ENCODE measurements around the gene XNDC1N. TPM values are rescaled to one million over a fixed set of nuclear protein-coding genes. Genes with fewer than 3 reads are reported as not detected.
A peak's percentile ranks its signal among the peaks of the same experiment; 100 is the strongest.

Gene XNDC1N
- polyA plus RNA-seq, 2 of the 4 experiments (the other 2 are of a cell fraction), result 4.3 to 7.6 TPM

- DNase-seq (ENCODE audit: low read depth in 1 of 2, low spot score in 1 of 2) (peak in 1 of 2 experiments; percentile 65), ATAC-seq (peak in 1 of 2 experiments; percentile 42; a peak in 3 of 6 replicates), FAIRE-seq (no peak)
- Histone ChIP-seq H3K4me3 (no peak overlapping the region), H3K9me3 (no peaks in the 10 kb centered on the region), H3K4me1 (peaks cover 70% of the 10 kb centered on the region), H3K4me2 (peak overlapping the region; percentile 74), H3K27ac (peak overlapping the region; percentile 87 to 92)
- CTCF ChIA-PET, result interaction anchor here (0.7 to 2.5 kb wide), 5 partner anchors 9 to 67 kb away, joined by 3 to 10 read pairs (median 4); no protein-coding TSS in a partner anchor
- POLR2A ChIA-PET, result interaction anchor here (0.6 kb wide), 1 partner anchor 309 kb away, joined by 7 read pairs; no protein-coding TSS in a partner anchor
- 43% methylated on average over 7 of the region's 7 CpGs for WGBS (ENCODE audit: missing lambda C conversion rate)
- TF ChIP-seq CEBPB (IDR thresholded peaks at IDR 0.05), result peak; percentile 61 to 84; a peak in 3 of 4 replicates
- TF ChIP-seq MAX (IDR thresholded peaks at IDR 0.05), result peak; percentile 50; the same call in 1 of the 2 replicates
- TF ChIP-seq GATA3 (IDR thresholded peaks at IDR 0.05; ENCODE audit: borderline replicate concordance), result peak; percentile 57; the same call in 1 of the 2 replicates
- no peak for TF ChIP-seq KDM5A (IDR thresholded peaks at IDR 0.05)
- no peak for TF ChIP-seq FOSB (CRISPR knock-in tag; IDR thresholded peaks at IDR 0.05)
- TF ChIP-seq JUNB (IDR thresholded peaks at IDR 0.05), result peak; percentile 16; the same call in 1 of the 2 replicates
These were observed 20.1 kb upstream of the XNDC1N start for GRCh38 chr11:71948314-71949027.

GRCh38 chr11:71947498-71947897 is 19.1 kb upstream of the XNDC1N start:
- no peak for ATAC-seq
- ChIA-PET CTCF (interaction anchor here (2.5 kb wide), 1 partner anchor 10 kb away, joined by 6 read pairs; no protein-coding TSS in a partner anchor), POLR2A (no interaction called here)
- peak overlapping the region; percentile 74 for H3K4me2 ChIP-seq
- peak in 1 of 2 experiments; percentile 52 for DNase-seq (ENCODE audit: low read depth in 1 of 2, low spot score in 1 of 2)
- peak; percentile 12 for TF ChIP-seq MAFK (IDR thresholded peaks at IDR 0.05; ENCODE audit: partially characterized antibody)
- TF ChIP-seq JUNB (IDR thresholded peaks at IDR 0.05), result peak; percentile 15; the same call in 1 of the 2 replicates
- TF ChIP-seq RFX5 (IDR thresholded peaks at IDR 0.05), result no peak
- no peak for TF ChIP-seq FOSL2 (IDR thresholded peaks at IDR 0.05)
- TF ChIP-seq FOSL2 (CRISPR knock-in tag; IDR thresholded peaks at IDR 0.05), result peak; percentile 57
- TF ChIP-seq FOSB (CRISPR knock-in tag; IDR thresholded peaks at IDR 0.05), result no peak
- 0 out of 5 replicates have a peak, but pooled peaks of 1 of the 2 experiments have one; percentile 22 for TF ChIP-seq EP300 (IDR thresholded peaks at IDR 0.05)
- TF ChIP-seq, protein P1, sequence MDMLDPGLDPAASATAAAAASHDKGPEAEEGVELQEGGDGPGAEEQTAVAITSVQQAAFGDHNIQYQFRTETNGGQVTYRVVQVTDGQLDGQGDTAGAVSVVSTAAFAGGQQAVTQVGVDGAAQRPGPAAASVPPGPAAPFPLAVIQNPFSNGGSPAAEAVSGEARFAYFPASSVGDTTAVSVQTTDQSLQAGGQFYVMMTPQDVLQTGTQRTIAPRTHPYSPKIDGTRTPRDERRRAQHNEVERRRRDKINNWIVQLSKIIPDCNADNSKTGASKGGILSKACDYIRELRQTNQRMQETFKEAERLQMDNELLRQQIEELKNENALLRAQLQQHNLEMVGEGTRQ (IDR thresholded peaks at IDR 0.05), result no peak
- no peak for TF ChIP-seq ZNF302 (CRISPR knock-in tag; IDR thresholded peaks at IDR 0.05)
- no peak for TF ChIP-seq HES2 (IDR thresholded peaks at IDR 0.05)
- no peak for TF ChIP-seq NR3C1 (IDR thresholded peaks at IDR 0.05)
- TF ChIP-seq HDAC2 (IDR thresholded peaks at IDR 0.05), result no peak
- peak; percentile 84 to 92; a peak in 3 of 4 replicates for TF ChIP-seq CEBPB (IDR thresholded peaks at IDR 0.05)
- FAIRE-seq, result no peak
- peak overlapping the region; percentile 87 to 92 for H3K27ac ChIP-seq
- H3K4me3 ChIP-seq, result no peak overlapping the region
- H3K9me3 ChIP-seq, result no peaks in the 10 kb centered on the region
- WGBS (ENCODE audit: missing lambda C conversion rate), result 26% methylated on average over 3 of the region's 3 CpGs
- peaks cover 77% of the 10 kb centered on the region for H3K4me1 ChIP-seq

- Histone ChIP-seq H3K9me3 (no peaks in the 10 kb centered on the region), H3K4me1 (peaks cover 84% of the 10 kb centered on the region), H3K4me3 (no peak overlapping the region), H3K27ac (peak overlapping the region; percentile 87 to 92), H3K4me2 (peak overlapping the region; percentile 74)
- ChIA-PET CTCF (interaction anchor here (0.6 to 2.4 kb wide), 4 partner anchors 8 to 1714 kb away, joined by 3 to 11 read pairs (median 3); no protein-coding TSS in a partner anchor), POLR2A (interaction anchor here (0.6 to 1.9 kb wide), 2 partner anchors 18 to 19 kb away, joined by 4 to 21 read pairs; partner anchors contain the start of genes RNF121 and XNDC1N)
- DNase-seq (ENCODE audit: low read depth in 1 of 2, low spot score in 1 of 2) (peak; percentile 53 to 77), ATAC-seq (peak; percentile 70 to 75), FAIRE-seq (no peak)
- WGBS (ENCODE audit: missing lambda C conversion rate), result 5% methylated on average over 2 of the region's 2 CpGs
- peak; percentile 35; the same call in 1 of the 2 replicates for TF ChIP-seq FOSL2 (IDR thresholded peaks at IDR 0.05)
- peak; percentile 59; the same call in 1 of the 2 replicates for TF ChIP-seq FOSL2 (CRISPR knock-in tag; IDR thresholded peaks at IDR 0.05)
- TF ChIP-seq EP300 (IDR thresholded peaks at IDR 0.05), result peak in 1 of 2 experiments; percentile 38; a peak in 1 of 5 replicates
- peak in 1 of 2 experiments; percentile 25; a peak in 1 of 5 replicates for TF ChIP-seq JUN (IDR thresholded peaks at IDR 0.05)
- TF ChIP-seq JUNB (IDR thresholded peaks at IDR 0.05), result peak; percentile 74; the same call in 1 of the 2 replicates
- peak; percentile 53 for TF ChIP-seq MAX (IDR thresholded peaks at IDR 0.05)
- TF ChIP-seq RAD21 (conservative IDR thresholded peaks at IDR 0.05 in 1 of 2, IDR thresholded peaks at IDR 0.05 in 1 of 2), result peak; percentile 8; a peak in 1 of 5 replicates
- TF ChIP-seq GATA3 (IDR thresholded peaks at IDR 0.05; ENCODE audit: borderline replicate concordance), result peak; percentile 89; the same call in 1 of the 2 replicates
- TF ChIP-seq, protein P2, sequence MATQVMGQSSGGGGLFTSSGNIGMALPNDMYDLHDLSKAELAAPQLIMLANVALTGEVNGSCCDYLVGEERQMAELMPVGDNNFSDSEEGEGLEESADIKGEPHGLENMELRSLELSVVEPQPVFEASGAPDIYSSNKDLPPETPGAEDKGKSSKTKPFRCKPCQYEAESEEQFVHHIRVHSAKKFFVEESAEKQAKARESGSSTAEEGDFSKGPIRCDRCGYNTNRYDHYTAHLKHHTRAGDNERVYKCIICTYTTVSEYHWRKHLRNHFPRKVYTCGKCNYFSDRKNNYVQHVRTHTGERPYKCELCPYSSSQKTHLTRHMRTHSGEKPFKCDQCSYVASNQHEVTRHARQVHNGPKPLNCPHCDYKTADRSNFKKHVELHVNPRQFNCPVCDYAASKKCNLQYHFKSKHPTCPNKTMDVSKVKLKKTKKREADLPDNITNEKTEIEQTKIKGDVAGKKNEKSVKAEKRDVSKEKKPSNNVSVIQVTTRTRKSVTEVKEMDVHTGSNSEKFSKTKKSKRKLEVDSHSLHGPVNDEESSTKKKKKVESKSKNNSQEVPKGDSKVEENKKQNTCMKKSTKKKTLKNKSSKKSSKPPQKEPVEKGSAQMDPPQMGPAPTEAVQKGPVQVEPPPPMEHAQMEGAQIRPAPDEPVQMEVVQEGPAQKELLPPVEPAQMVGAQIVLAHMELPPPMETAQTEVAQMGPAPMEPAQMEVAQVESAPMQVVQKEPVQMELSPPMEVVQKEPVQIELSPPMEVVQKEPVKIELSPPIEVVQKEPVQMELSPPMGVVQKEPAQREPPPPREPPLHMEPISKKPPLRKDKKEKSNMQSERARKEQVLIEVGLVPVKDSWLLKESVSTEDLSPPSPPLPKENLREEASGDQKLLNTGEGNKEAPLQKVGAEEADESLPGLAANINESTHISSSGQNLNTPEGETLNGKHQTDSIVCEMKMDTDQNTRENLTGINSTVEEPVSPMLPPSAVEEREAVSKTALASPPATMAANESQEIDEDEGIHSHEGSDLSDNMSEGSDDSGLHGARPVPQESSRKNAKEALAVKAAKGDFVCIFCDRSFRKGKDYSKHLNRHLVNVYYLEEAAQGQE (IDR thresholded peaks at IDR 0.05), result no peak
- TF ChIP-seq SREBF2 (IDR thresholded peaks at IDR 0.05), result no peak
- TF ChIP-seq ELK1 (IDR thresholded peaks at IDR 0.05; ENCODE audit: low read depth, low read length), result no peak
- TF ChIP-seq BCL3 (IDR thresholded peaks at IDR 0.05), result peak; percentile 23; the same call in 1 of the 3 replicates
- peak; percentile 7 for TF ChIP-seq MAFK (IDR thresholded peaks at IDR 0.05; ENCODE audit: partially characterized antibody)
These were observed 17.8 kb upstream of the XNDC1N start for GRCh38 chr11:71946144-71946571.

All from A549 (cell line).